DMS114 treated with DMSO at 0.1 percent for 48 hours (cell line): ENCODE data around the gene TENM3.

Experiments used
- DNase-seq: peaks from one replicate; lab custom pipeline; 2025; ENCODE audit not compliant: unreplicated experiment; lab: John Stamatoyannopoulos, UW

The TENM3 gene

DNA sequence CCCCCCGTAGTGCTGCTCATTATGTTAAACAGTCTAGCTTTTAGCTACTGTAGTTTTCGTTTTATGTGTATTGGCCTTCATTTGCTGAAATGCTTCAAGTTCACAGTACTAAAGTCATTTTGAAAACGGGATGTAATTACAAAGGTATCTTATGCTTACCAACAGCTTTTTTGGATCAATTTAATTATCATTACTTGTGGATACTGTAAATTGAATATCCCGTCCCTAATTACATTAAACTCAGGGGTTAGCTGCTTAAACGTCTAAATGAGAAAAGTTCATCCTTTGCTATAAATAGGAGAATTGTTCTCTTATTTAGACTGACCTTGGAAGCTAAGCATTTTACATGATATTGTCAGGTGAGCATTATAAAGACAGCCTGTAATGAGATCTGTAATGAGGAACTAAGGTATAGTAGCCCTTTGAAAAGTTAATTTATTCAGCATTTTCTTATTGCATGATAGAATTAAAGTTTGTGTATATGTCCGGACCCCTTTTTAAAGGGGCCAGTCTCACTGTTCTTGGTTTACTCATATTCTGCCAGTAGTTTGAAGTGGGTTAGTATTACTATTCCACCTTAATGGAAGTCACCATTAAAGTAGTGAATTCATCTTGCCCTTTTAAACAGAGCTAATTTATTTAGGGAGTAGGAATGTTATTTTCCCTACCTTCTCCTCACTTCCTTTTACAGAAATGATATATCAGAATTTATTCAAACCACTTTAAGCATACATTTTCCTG, 252.6 kb downstream of the TENM3 start:
- peak; percentile 93 for DNase-seq

DNA sequence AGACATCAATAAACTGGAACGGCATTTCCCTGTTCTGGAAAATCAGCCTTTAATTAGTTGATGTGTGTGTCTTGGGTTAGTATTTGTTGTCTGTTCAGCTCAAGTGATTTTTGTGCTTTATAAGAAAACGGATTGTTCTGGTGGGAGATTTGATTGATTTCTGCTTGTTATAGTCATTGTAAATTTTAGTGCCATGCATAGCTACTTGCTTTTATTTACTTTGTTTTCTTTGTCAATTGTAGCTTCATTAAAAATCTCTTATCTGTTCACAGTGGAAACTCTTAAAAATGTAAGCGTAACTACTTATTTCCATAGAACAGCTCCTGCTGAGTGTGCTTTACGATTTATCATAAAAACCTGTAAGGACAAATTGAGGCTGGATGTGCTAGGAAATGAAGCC, 253.2 kb downstream of the TENM3 start:
- DNase-seq: no peak

DNA sequence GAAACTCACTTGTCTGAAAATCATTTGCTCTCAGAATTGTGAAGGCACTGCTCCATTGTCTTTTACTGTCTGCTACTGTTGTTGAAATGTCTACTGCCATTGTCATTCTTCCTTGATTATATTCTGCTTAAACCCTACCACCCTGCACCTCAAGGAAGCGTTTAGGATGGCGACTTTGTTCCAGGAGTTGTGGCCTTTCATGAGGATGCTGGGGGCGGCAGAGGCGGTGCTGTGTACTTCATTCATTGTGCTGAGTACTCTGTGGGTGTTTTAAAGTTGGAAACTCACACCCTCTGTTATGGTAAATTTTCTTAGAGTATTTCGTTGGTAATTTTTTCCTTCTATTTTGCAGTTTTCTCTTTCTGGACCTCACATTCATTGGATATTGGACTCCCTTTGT, 258.9 kb downstream of the TENM3 start:
- DNase-seq: no peak

GRCh38 chr4:182504463-182504862, 261.3 kb downstream of the TENM3 start:
- DNase-seq: no peak

GRCh38 chr4:182507805-182508204, 264.6 kb downstream of the TENM3 start:
- no peak for DNase-seq

GRCh38 chr4:182510836-182511235, 267.6 kb downstream of the TENM3 start:
- no peak for DNase-seq

DNA sequence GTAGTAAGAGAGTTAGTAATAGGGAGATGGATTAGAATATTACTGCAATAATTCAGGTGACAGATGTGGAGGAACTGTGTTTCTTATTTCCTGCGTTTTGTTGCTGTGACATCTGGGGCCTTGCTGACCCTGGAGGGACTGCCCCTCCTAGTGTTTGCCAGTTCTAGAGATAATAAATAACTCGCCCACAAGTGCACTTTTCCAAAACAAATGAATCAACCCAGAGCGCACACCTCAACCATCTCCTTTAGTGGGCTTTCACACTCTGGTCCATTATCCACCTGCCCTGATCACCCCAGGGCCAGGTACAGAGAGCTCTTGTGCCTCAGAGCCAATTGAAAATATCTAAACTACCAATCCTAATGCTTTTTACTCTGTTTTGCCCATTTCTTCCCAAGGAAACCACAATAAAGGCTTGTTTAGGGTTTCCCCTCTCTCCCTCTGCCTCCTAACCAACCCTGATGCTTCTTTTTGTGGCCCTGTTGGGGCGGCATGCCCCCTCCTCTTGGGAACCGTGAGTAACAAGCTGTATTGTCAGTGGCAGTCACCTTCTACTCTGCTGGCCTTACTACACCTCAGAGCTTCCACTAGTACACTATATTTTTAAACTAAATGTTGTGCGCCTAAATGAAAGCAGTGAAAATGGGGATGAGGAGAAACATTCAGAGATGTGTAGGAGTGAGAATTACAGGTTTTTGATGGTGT, 270.5 kb downstream of the TENM3 start:
- no peak for DNase-seq

DNA sequence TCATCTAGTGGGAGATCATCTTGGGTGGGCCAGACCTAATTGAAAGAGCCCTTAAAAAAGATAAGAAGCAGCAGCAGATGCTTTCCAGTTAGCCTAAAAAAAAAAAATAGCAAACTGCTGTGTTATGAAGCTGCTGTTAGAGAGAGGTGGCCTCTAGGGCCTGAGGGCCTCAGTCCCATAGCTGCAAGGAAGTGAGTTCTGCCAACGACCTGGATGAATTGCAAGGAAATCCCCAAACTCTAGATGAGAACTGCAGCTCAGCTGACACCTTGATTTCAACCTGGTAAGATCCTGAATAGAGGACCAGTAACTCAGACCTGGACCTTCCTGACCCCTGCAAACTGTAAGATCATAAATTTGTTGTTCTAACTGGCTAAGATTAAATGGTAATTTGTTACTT, 275.2 kb downstream of the TENM3 start:
- DNase-seq: no peak

- DNase-seq: no peak
Measured at GRCh38 chr4:182519528-182519927, 276.3 kb downstream of the TENM3 start.

GRCh38 chr4:182521011-182521410, 277.8 kb downstream of the TENM3 start:
- no peak for DNase-seq

DNA sequence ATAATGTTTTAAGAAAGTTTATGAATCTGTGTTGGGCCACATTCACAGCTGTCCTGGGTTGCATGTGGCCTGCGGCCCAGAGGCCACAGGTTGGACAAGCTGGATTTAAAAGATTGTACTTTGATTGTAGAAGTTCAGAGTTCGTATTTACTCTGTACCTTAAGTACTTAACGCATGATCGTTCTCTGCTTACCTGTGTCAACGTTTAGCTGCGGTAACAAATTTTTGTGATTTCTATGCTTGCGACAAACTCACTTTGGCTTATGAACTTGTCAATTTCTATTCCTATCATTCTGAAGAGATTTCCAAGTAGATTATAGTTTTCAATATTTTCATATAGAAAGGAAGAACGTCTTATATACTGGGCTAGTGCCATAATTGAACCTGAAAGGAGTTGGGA, 285.6 kb downstream of the TENM3 start:
- DNase-seq: no peak

GRCh38 chr4:182530451-182530850, 287.2 kb downstream of the TENM3 start:
- no peak for DNase-seq

GRCh38 chr4:182531555-182532162, 288.5 kb downstream of the TENM3 start:
- no peak for DNase-seq

DNA sequence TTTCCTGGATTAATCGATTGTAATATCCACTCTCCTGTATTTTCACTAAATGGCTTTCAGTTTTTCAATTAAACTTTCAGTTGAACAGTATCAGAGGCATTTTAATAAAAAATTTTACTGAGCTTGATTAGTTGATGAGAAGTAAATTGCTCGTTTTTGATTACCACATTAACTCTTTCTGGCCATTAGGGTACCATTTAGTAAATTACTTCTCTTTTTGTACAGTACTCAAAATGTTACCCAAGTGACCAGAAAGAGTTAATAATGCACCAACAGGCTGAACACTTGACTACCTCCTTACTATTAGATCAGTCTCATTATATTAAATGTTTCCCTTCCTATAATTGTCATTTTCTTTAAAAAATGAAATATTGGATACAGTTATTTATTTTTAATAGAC, 289.2 kb downstream of the TENM3 start:
- DNase-seq: no peak

- peak; percentile 92 for DNase-seq
Measured at GRCh38 chr4:182533964-182534363, 290.8 kb downstream of the TENM3 start.

DNA sequence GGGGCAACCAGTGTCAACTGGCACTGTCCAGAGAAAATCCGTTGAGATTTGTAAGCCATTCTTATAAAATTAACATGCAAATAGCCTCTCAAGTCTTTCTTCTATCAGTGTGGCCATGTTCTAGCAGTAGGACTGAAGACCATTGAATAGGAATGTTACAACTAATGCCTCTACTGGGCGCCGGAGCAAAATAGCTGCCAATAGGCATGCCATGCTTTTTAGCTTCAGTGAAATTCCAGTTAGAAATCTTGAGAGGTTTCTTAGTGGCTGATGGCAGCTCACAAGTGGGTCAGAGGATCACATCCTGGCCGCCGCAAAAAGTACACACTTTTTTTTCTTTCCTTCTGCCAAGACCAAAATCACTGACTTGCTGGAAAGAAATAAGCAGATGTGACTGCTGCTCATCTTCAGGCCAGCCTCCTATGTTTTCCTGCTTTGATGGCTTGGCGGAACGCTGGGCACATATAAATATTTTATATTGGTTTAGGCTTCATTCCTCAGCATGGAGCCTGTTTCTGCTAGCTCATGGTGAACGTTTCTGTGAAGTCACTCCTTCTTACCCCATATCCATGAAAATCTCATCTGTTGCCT, 293.1 kb downstream of the TENM3 start:
- no peak for DNase-seq

DNA sequence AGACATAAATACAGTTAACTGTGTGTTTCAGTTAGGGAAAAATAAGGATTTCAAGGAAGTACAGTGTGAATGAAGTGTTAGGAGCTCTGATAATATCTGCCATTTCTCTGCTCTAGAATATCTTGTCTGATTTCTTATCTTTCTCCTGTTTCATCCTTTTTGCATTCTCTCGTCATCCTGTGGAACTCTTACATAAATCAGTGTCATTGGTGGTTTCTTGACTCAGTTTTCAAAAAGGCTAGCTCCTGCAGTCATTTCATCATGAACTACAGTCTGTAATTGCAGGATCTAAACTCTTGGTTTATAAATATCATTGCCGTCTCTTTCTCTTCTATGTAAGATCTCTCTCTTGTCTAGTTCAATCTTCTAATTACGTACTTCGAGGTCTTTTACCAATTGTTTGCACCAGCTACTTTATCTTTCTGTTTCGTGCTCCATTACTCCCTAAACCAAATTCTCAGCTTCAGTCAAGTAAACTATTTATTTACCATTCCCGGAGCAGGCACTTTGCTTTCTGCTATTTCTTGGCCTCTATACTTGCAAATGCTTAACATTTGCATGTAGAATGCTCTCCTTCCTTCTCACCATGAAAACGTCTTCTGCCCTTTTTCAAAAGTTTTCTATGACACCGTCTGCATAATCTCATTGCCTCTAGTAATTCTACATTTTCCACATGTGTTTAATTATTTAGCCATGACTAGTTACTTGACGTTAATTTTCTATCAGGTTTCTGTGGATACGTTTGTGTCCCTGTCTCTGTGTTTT, 294.0 kb downstream of the TENM3 start:
- DNase-seq: no peak

GRCh38 chr4:182538031-182538430, 294.8 kb downstream of the TENM3 start:
- no peak for DNase-seq

DNA sequence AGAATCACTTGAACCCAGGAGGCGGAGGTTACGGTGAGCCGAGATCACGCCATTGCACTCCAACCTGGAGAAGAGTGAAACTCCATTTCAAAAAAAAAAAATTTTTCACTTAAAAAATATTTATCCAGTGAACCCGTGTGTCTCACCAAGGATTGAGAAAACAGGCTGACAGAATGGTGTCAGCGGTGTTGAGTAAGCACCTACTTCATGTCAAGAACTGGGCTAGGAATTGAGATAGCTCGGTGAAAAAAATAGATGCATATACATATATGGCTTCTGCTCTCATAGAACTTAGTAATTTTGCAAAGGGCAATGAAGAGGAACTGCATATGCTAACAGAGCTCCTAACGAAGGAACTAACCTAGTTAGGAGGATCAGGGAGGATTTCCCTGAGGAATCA, 297.3 kb downstream of the TENM3 start:
- no peak for DNase-seq

DNA sequence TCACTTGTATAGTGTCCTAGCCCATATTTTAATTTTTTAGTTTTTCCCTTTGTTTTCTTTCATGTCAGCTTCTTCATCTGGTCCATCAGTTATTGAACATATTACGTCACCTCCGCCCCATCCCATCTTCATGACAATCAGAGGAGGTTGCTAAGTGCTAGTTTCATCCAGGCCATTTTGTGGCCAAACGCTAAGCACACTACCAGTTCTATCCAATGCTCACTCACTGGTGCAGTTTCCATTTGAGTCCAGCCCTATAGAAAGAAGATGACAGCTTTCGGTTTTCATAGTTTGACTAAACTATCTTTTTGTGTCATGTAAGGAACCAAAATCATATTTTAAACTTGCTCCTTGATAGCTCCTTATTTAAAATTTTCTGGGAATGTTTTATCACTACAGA, 304.2 kb downstream of the TENM3 start:
- DNase-seq: no peak

DNA sequence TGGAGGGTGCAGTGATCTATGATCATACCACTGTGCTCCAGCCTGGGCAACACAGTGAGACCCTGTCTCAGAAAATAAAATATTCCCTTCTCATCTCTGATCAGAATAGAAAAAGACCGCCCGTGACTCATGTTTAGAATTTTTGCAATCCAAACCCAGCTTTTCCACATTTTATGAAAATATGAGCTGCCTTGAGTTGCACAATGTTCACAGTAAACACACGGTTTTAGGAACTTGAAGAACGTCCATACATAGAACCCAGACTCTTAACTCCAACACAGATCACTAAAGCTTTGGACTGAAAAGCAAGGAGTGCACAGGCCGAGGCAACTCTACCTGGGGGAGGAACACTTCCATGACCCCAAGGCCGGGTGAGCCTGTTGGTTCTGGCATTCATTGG, 305.0 kb downstream of the TENM3 start:
- DNase-seq: no peak
